ENCODE data around the gene SLC34A2. TPM values are rescaled to one million over a fixed set of nuclear protein-coding genes. Genes with fewer than 3 reads are reported as not detected.

Gene SLC34A2
- total RNA-seq, 1 donor from 2014 or later: not detected

DNA sequence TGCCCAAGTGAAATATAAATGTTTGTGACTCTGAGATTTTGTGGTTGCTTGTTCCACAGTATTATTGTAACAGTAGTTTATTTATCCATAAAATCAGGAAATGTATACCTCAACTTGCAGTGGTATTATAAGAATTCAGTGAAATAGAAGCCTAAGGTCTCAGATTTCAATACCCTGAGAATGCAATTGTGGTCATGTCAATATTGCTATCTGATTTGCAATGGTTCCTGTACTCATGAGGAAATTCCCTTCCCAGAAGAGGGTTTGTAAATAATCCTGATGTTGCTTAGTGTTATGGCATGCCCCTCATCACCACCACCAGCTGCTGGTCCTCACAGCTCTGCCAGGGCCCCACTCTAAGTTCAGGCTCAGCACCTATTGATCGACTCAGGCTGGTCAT is 67.8 kb downstream of the SLC34A2 start:
- DNase-seq (ENCODE audit: low read depth in 2 of 2): no peak

DNA sequence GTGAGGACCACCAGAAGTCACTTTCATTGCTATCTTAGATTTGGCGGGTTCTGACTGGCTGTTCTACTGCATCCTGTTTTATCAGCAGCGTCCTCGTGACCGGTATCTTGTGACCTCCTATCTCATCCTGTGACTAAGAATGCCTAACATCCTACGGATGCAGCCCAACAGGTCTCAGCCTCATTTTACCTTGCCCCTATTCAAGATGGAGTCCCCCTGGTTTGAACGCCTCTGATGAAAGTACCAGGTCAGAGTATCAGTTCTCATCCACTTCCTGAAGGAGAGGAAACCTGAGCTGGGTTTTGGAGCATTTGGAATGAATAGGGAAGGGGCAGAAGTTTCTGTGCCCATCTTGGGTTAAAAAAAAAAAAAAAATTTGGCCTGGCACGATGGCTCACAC is 70.2 kb downstream of the SLC34A2 start:
- DNase-seq (ENCODE audit: low read depth in 2 of 2): no peak

DNA sequence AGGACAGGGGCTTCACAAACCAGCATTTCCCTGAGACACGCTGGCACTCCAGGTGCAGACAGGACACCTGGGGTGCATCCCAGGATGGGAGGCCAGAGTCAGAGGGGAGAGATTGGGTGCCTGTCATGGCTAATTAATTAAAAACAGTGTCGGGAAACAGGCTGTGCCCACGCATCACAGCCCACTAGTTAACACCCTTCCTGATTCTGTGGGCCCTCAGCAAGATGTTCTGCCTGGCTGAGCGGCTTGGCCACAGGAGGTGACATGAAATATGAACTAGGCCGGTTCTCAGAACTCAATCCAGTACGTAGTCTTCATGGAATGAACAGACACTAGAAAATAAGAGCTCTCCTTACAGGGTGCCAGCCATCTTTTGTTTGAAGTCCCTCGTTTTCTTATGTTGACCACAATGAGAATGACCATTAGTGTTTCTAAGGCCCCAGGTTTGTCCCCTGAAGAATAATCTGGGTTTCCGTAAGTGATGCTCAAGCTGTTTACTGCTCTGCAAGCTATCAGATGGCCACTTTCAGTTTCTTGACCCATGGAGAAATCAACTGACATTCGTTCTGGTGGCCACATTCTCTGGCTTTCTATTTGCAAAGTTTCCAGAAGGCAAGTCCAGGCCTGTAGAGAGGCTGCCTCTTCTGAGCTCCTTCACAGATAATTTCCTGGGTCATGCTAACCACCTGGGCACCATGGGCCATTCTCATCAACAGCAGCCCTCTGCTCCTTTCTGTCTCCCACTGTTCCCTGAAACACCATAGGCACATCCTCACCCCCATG is 72.3 kb downstream of the SLC34A2 start:
- DNase-seq (ENCODE audit: low read depth in 2 of 2): no peak

Other genes starting within 250 kb of the SLC34A2 start
- gene SEL1L3, start 207.1 kb downstream of the SLC34A2 start, total RNA-seq: 34.9 and 61.5 TPM in 2 replicates

Data from lung microvascular endothelial cell (primary cell).